Smooth muscle cell (in vitro differentiated cells): Measurements from ENCODE around the gene TMEM9. TPM values are rescaled to one million over a fixed set of nuclear protein-coding genes. Genes with fewer than 3 reads are reported as not detected.
A peak's percentile ranks its signal among the peaks of the same experiment; 100 is the strongest.

Experiments
- DNase-seq: peaks from one replicate; lab custom pipeline; 2025; ENCODE audit not compliant: unreplicated experiment; lab: John Stamatoyannopoulos, UW
- H2AFZ ChIP-seq: fragments of 200-600 bp; sonication (generic); 2 replicates; pipeline ENCODE4 v1.6.0; 2016; ENCODE audit warnings: antibody characterized with exemption, low read depth, mild to moderate bottlenecking
- H3F3A ChIP-seq: fragments of 200-600 bp; sonication (generic); 2 replicates; pipeline ENCODE4 v1.6.0; 2017; ENCODE audit warnings: antibody characterized with exemption, low read depth
- H3K27ac ChIP-seq: fragments of 200-600 bp; sonication (generic); 2 replicates; pipeline ENCODE4 v1.5.1; 2016; ENCODE audit warnings: low read depth, mild to moderate bottlenecking
- H3K27me3 ChIP-seq: fragments of 200-600 bp; sonication (generic); 2 replicates; pipeline ENCODE4 v1.6.1; 2016; ENCODE audit warnings: low read depth, mild to moderate bottlenecking
- H3K36me3 ChIP-seq: fragments of 200-600 bp; sonication (generic); 2 replicates; pipeline ENCODE4 v1.5.1; 2016; ENCODE audit warnings: low read depth
- H3K4me1 ChIP-seq: fragments of 200-600 bp; sonication (generic); 2 replicates; pipeline ENCODE4 v1.5.1; 2016; ENCODE audit warnings: low read depth
- H3K4me2 ChIP-seq: fragments of 200-600 bp; sonication (generic); 2 replicates; pipeline ENCODE4 v1.6.0; 2016; ENCODE audit warnings: mild to moderate bottlenecking
- H3K4me3 ChIP-seq: fragments of 200-600 bp; sonication (generic); 2 replicates; pipeline ENCODE4 v1.5.1; 2016; ENCODE audit warnings: mild to moderate bottlenecking
- H3K79me2 ChIP-seq: fragments of 200-600 bp; sonication (generic); 2 replicates; pipeline ENCODE4 v1.6.0; 2016; ENCODE audit warnings: low read depth, mild to moderate bottlenecking
- H3K9ac ChIP-seq: fragments of 200-600 bp; sonication (generic); 2 replicates; pipeline ENCODE4 v1.6.0; 2016; ENCODE audit warnings: low read depth
- H3K9me3 ChIP-seq: fragments of 200-600 bp; sonication (generic); replicated peaks from 2 replicates; pipeline ENCODE4 v1.5.1; 2016; ENCODE audit warnings: low read depth
- H4K20me1 ChIP-seq: fragments of 200-600 bp; sonication (generic); 2 replicates; pipeline ENCODE4 v1.6.0; 2016; ENCODE audit warnings: low read depth
- WGBS: methylation state at CpG from one replicate; pipeline ENCODE4 v1.1.7; 2016; ENCODE audit warnings: low lambda C conversion rate; 5-methylcytosine and 5-hydroxymethylcytosine counted together
- polyA plus RNA-seq: library from polyadenylated mRNA; unstranded; fragments of >200 nt; fragmentation: Nextera tagmentation; extraction: Ambion mirVana; gene quantifications from 2 replicates; pipeline ENCODE4 v1.2.1, GENCODE V29; 2016
- total RNA-seq: library from RNA; depleted of rRNA; stranded (reverse); fragments of >200 nt; gene quantifications from 2 replicates; pipeline ENCODE4 v1.2.3, GENCODE V29; 2014
- TF ChIP-seq, protein P1 (sequence below): fragments of 200-600 bp; sonication (generic); IDR thresholded peaks from 2 replicates; pipeline ENCODE4 v1.5.1; 2017; ENCODE audit warnings: borderline replicate concordance, mild to moderate bottlenecking, antibody characterized with exemption; ENCODE audit not compliant: insufficient read depth, poor library complexity, severe bottlenecking

TMEM9 gene
- total and polyA plus RNA-seq, 2 experiments from 2014 or later = 153 to 211 TPM

- Histone ChIP-seq H3K27me3 (no peaks in the 10 kb centered on the region), H3K9ac (peak overlapping the region; percentile 53), H3K4me3 (no peak overlapping the region), H3K79me2 (no peaks in the 10 kb centered on the region), H3K27ac (peak overlapping the region; percentile 93), H3K4me1 (peaks cover 8% of the 10 kb centered on the region), H3K36me3 (no peaks in the 10 kb centered on the region), H3K9me3 (no peaks in the 10 kb centered on the region), H4K20me1 (peaks cover 37% of the 10 kb centered on the region), H3K4me2 (peak overlapping the region; percentile 56), H3F3A (peaks cover 24% of the 10 kb centered on the region), H2AFZ (no peak overlapping the region)
- TF ChIP-seq, protein P1, sequence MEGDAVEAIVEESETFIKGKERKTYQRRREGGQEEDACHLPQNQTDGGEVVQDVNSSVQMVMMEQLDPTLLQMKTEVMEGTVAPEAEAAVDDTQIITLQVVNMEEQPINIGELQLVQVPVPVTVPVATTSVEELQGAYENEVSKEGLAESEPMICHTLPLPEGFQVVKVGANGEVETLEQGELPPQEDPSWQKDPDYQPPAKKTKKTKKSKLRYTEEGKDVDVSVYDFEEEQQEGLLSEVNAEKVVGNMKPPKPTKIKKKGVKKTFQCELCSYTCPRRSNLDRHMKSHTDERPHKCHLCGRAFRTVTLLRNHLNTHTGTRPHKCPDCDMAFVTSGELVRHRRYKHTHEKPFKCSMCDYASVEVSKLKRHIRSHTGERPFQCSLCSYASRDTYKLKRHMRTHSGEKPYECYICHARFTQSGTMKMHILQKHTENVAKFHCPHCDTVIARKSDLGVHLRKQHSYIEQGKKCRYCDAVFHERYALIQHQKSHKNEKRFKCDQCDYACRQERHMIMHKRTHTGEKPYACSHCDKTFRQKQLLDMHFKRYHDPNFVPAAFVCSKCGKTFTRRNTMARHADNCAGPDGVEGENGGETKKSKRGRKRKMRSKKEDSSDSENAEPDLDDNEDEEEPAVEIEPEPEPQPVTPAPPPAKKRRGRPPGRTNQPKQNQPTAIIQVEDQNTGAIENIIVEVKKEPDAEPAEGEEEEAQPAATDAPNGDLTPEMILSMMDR = no peak
- WGBS = 25% methylated on average over 8 of the region's 8 CpGs
- DNase-seq = no peak
Measured at GRCh38 chr1:201136355-201137023, 17.8 kb downstream of the TMEM9 start.

GRCh38 chr1:201134405-201134804 lies 19.9 kb downstream of the TMEM9 start:
- no peak overlapping the region for H2AFZ ChIP-seq
- TF ChIP-seq, protein P1 = no peak

GRCh38 chr1:201131398-201131797 lies 22.9 kb downstream of the TMEM9 start:
- Histone ChIP-seq H2AFZ (no peak overlapping the region), H3K4me1 (peaks cover 6% of the 10 kb centered on the region), H3K79me2 (no peaks in the 10 kb centered on the region), H3K27me3 (no peaks in the 10 kb centered on the region), H3K4me2 (no peak overlapping the region), H3K27ac (no peak overlapping the region), H3K9me3 (no peaks in the 10 kb centered on the region), H3K9ac (no peak overlapping the region), H3K4me3 (no peak overlapping the region), H4K20me1 (peaks cover 6% of the 10 kb centered on the region), H3F3A (peaks cover 13% of the 10 kb centered on the region), H3K36me3 (no peaks in the 10 kb centered on the region)
- DNase-seq = no peak
- TF ChIP-seq, protein P1 = no peak
- 73% methylated on average over 4 of the region's 4 CpGs for WGBS

More at GRCh38 chr1:201134405-201134804, 19.9 kb downstream of the TMEM9 start:
- DNase-seq = no peak
- H3K27ac ChIP-seq = no peak overlapping the region
- H3K36me3 ChIP-seq = no peaks in the 10 kb centered on the region
- H3K9me3 ChIP-seq = no peaks in the 10 kb centered on the region
- H3K27me3 ChIP-seq = no peaks in the 10 kb centered on the region
- H4K20me1 ChIP-seq = peaks cover 27% of the 10 kb centered on the region
- no peak overlapping the region for H3K4me3 ChIP-seq
- no peak overlapping the region for H3K9ac ChIP-seq
- peaks cover 21% of the 10 kb centered on the region for H3F3A ChIP-seq
- H3K4me1 ChIP-seq = no peaks in the 10 kb centered on the region
- WGBS = 91% methylated on average over 6 of the region's 6 CpGs
- H3K4me2 ChIP-seq = no peak overlapping the region
- H3K79me2 ChIP-seq = no peaks in the 10 kb centered on the region

DNA sequence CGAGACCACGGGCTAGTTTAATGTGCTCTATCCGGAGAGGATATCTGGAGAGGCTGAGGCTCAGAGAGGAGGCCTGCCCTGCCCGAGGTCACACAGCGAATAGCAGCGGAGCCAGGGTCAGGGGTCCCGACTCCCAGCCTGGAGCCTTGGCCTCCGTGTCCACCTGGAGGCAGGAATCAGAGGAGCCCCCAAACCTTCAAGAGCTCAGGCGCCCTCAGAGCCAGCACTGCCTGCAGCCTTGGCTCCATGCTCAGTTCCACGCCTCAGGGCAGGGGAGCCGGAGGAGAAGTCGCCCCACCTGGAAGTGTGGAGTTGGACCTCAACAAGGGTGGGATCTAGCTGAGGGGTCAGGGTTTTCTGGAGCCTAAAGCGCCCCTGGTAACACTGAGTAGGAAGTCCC lies 25.3 kb downstream of the TMEM9 start:
- Histone ChIP-seq H4K20me1 (no peaks in the 10 kb centered on the region), H2AFZ (no peak overlapping the region), H3F3A (peaks cover under 1% of the 10 kb centered on the region), H3K4me1 (peaks cover 6% of the 10 kb centered on the region), H3K9ac (no peak overlapping the region), H3K27me3 (no peaks in the 10 kb centered on the region), H3K79me2 (no peaks in the 10 kb centered on the region), H3K36me3 (no peaks in the 10 kb centered on the region), H3K27ac (no peak overlapping the region), H3K9me3 (no peaks in the 10 kb centered on the region), H3K4me3 (no peak overlapping the region), H3K4me2 (no peak overlapping the region)
- TF ChIP-seq, protein P1 = no peak
- whole genome bisulfite sequencing = 96% methylated on average over 13 of the region's 13 CpGs
- no peak for DNase-seq
